Fibroblast of peridontal ligament (primary cell): ENCODE measurements around the gene EPOP.

Source experiments
- DNase-seq: peaks from one replicate; pipeline ENCODE4 v3.0.0-alpha.2; 2010; ENCODE audit errors: extremely low read depth

The EPOP gene

GRCh38 chr17:38705803-38706504 is 31.2 kb upstream of the EPOP start:
- no peak for DNase-seq

- DNase-seq: no peak
Observed at GRCh38 chr17:38705523-38705802, 30.7 kb upstream of the EPOP start.

GRCh38 chr17:38704606-38705522 is 30.1 kb upstream of the EPOP start, which contains the start of gene MLLT6:
MLLT6 (plus strand) TSS chr17:38705273; CDS start chr17:38705633, 360 bp downstream.
- peak; percentile 74 for DNase-seq

- no peak for DNase-seq
Observed at GRCh38 chr17:38703742-38704605, 29.2 kb upstream of the EPOP start.

GRCh38 chr17:38702916-38703741 is 28.4 kb upstream of the EPOP start:
- no peak for DNase-seq

- DNase-seq: peak; percentile 73
Observed at GRCh38 chr17:38702166-38702915, 27.6 kb upstream of the EPOP start.

- peak; percentile 32 for DNase-seq
Observed at GRCh38 chr17:38701504-38702165, 26.9 kb upstream of the EPOP start.

- DNase-seq: no peak
Observed at GRCh38 chr17:38698760-38699159, 24.0 kb upstream of the EPOP start.

- no peak for DNase-seq
Observed at GRCh38 chr17:38697061-38697820, 22.5 kb upstream of the EPOP start.

- peak; percentile 84 for DNase-seq
Observed at GRCh38 chr17:38693700-38694329, 19.1 kb upstream of the EPOP start.

- no peak for DNase-seq
Observed at GRCh38 chr17:38691154-38691553, 16.4 kb upstream of the EPOP start.

GRCh38 chr17:38690386-38690785 is 15.6 kb upstream of the EPOP start:
- no peak for DNase-seq

GRCh38 chr17:38687286-38687685 is 12.5 kb upstream of the EPOP start:
- DNase-seq: peak; percentile 37

GRCh38 chr17:38685491-38685890 is 10.7 kb upstream of the EPOP start:
- no peak for DNase-seq

GRCh38 chr17:38681096-38681495 is 6.3 kb upstream of the EPOP start:
- DNase-seq: no peak

GRCh38 chr17:38677819-38678218 is 3.1 kb upstream of the EPOP start:
- DNase-seq: no peak

GRCh38 chr17:38676706-38677504 is 2.1 kb upstream of the EPOP start:
- DNase-seq: peak; percentile 85
